HepG2 (cell line): ENCODE data around the gene KIF2C. TPM values are rescaled to one million over a fixed set of nuclear protein-coding genes. Genes with fewer than 3 reads are reported as not detected.

Source experiments
- CC2D1A ChIP-seq: sonication (generic); formaldehyde crosslinking; IDR thresholded peaks from 2 replicates; pipeline ENCODE4 v1.8.1; 2023; ENCODE audit warnings: mild to moderate bottlenecking, missing genetic modification reagents
- CREM ChIP-seq, 2 experiments: sonication (generic) in 1 of 2; formaldehyde crosslinking in 1 of 2; IDR thresholded peaks; 2 replicates each; pipeline versions ENCODE4 v1.4.0 to v1.6.1; 2016 to 2020; ENCODE audit warnings: antibody characterized with exemption in 1 of 2, mild to moderate bottlenecking in 1 of 2, missing genetic modification reagents in 1 of 2
- GATAD2A ChIP-seq: IDR thresholded peaks from 2 replicates; pipeline ENCODE4 v1.6.1; 2016
- HNF1B ChIP-seq: sonication (generic); formaldehyde crosslinking; IDR thresholded peaks from 2 replicates; pipeline ENCODE4 v1.5.1; 2020; ENCODE audit warnings: mild to moderate bottlenecking, moderate library complexity, missing genetic modification reagents
- HNRNPLL ChIP-seq: fragments of 200-400 bp; formaldehyde crosslinking; IDR thresholded peaks from 2 replicates; pipeline ENCODE4 v1.6.1; 2017; ENCODE audit warnings: mild to moderate bottlenecking, low read depth, low read length; ENCODE audit not compliant: poor library complexity, severe bottlenecking
- HOXA9 ChIP-seq: sonication (generic); formaldehyde crosslinking; IDR thresholded peaks from 2 replicates; pipeline ENCODE4 v1.8.1; 2022; ENCODE audit warnings: missing genetic modification reagents, mild to moderate bottlenecking, moderate library complexity, borderline replicate concordance
- IRF2 ChIP-seq: IDR thresholded peaks from 2 replicates; pipeline ENCODE4 v1.6.1; 2018; ENCODE audit warnings: missing genetic modification reagents, missing compliant biosample characterization
- POLR2G ChIP-seq: fragments of 200-400 bp; formaldehyde crosslinking; IDR thresholded peaks from 2 replicates; pipeline ENCODE4 v1.6.1; 2018; ENCODE audit warnings: mild to moderate bottlenecking, low read depth, low read length, moderate library complexity
- PTBP1 ChIP-seq: fragments of 200-400 bp; formaldehyde crosslinking; IDR thresholded peaks from 2 replicates; pipeline ENCODE4 v1.6.1; 2018; ENCODE audit warnings: low read length, low read depth; ENCODE audit not compliant: poor library complexity, severe bottlenecking
- RFX3 ChIP-seq: IDR thresholded peaks from 2 replicates; pipeline ENCODE4 v1.6.1; 2016; ENCODE audit warnings: missing biosample characterization, missing genetic modification reagents
- SMC3 ChIP-seq: IDR thresholded peaks from 2 replicates; pipeline ENCODE4 v1.6.1; 2011; ENCODE audit warnings: low read length, improper control_type of control experiment
- SNAPC4 ChIP-seq: sonication (generic); formaldehyde crosslinking; IDR thresholded peaks from 2 replicates; pipeline ENCODE4 v1.4.0; 2020; ENCODE audit warnings: mild to moderate bottlenecking, missing genetic modification reagents
- ZEB1 ChIP-seq: IDR thresholded peaks from 2 replicates; pipeline ENCODE4 v1.6.1; 2012; ENCODE audit warnings: mild to moderate bottlenecking, low read depth, inconsistent platforms; ENCODE audit not compliant: insufficient replicate concordance
- ZNF136 ChIP-seq: sonication (generic); formaldehyde crosslinking; IDR thresholded peaks from 2 replicates; pipeline ENCODE4 v1.8.1; 2022; ENCODE audit warnings: low read depth, mild to moderate bottlenecking, moderate library complexity, missing genetic modification reagents
- ZNF138 ChIP-seq: sonication (generic); formaldehyde crosslinking; IDR thresholded peaks from 2 replicates; pipeline ENCODE4 v1.5.0; 2020; ENCODE audit warnings: mild to moderate bottlenecking, low read depth, missing genetic modification reagents
- ZNF160 ChIP-seq: sonication (generic); formaldehyde crosslinking; IDR thresholded peaks from 2 replicates; pipeline ENCODE4 v1.8.0; 2022; ENCODE audit warnings: mild to moderate bottlenecking, inconsistent platforms, missing genetic modification reagents
- ZNF234 ChIP-seq: sonication (generic); formaldehyde crosslinking; conservative IDR thresholded peaks from 2 replicates; pipeline ENCODE4 v1.5.1; 2020; ENCODE audit warnings: mild to moderate bottlenecking, missing genetic modification reagents
- ZNF337 ChIP-seq: sonication (generic); formaldehyde crosslinking; IDR thresholded peaks from 2 replicates; pipeline ENCODE4 v1.5.1; 2020; ENCODE audit warnings: missing genetic modification reagents, low read depth, mild to moderate bottlenecking, borderline replicate concordance
- ZNF607 ChIP-seq: sonication (generic); formaldehyde crosslinking; IDR thresholded peaks from 2 replicates; pipeline ENCODE4 v1.5.1; 2020; ENCODE audit warnings: missing genetic modification reagents, mild to moderate bottlenecking, borderline replicate concordance
- ZNF792 ChIP-seq: IDR thresholded peaks from 2 replicates; pipeline ENCODE4 v1.6.1; 2016
- ZSCAN9 ChIP-seq: IDR thresholded peaks from 2 replicates; pipeline ENCODE4 v1.6.1; 2016; ENCODE audit warnings: borderline replicate concordance
- polyA plus RNA-seq, 8 experiments: library from polyadenylated mRNA; depleted of rRNA in 3 of 8; stranded (reverse) in 7 of 8; unstranded in 1 of 8; fragments of >200 nt; fragmentation: Illumina TruSeq in 4 of 8; extraction: Trizol in 4 of 8; gene quantifications; 2 replicates each; pipeline versions ENCODE4 v1.2.1 to v1.2.3, GENCODE V29; 2011 to 2016; ENCODE audit warnings: low read depth in 4 of 8, missing spikeins in 1 of 8, mixed read lengths in 1 of 8; ENCODE audit not compliant: insufficient read depth in 1 of 8
- total RNA-seq, 5 experiments: library from RNA; depleted of rRNA; stranded (reverse); fragments of >200 nt; fragmentation: Illumina TruSeq; extraction: Trizol; gene quantifications; 2 replicates each; pipeline ENCODE4 v1.2.3, GENCODE V29; 2016; ENCODE audit warnings: low read depth in 1 of 5
- TF ChIP-seq, protein P1 (sequence below): sonication (generic); formaldehyde crosslinking; IDR thresholded peaks from 2 replicates; pipeline ENCODE4 v1.4.0; 2020; ENCODE audit warnings: mild to moderate bottlenecking, missing genetic modification reagents

Gene KIF2C
- total and polyA plus RNA-seq, 2 of the 13 experiments (the other 11 are each of a cell fraction or from before 2014, with no cell fraction given), result 29.7 to 53.7 TPM

GRCh38 chr1:44784094-44785028 is 44.7 kb downstream of the KIF2C start (continued):
- TF ChIP-seq PTBP1 (no peak), GATAD2A (CRISPR knock-in tag) (peak; percentile 45; the same call in 1 of the 2 replicates), SNAPC4 (0 out of 2 replicates have a peak, but pooled peaks have one; percentile 23), ZNF607 (CRISPR knock-in tag) (0 out of 2 replicates have a peak, but pooled peaks have one; percentile 34), HOXA9 (peak; percentile 49; the same call in 1 of the 2 replicates), IRF2 (CRISPR knock-in tag) (peak; percentile 53; the same call in 1 of the 2 replicates), ZNF160 (CRISPR knock-in tag) (peak; percentile 64; the same call in 1 of the 2 replicates), ZNF337 (CRISPR knock-in tag) (peak; percentile 2; the same call in 1 of the 2 replicates), ZSCAN9 (CRISPR knock-in tag) (0 out of 2 replicates have a peak, but pooled peaks have one; percentile 36), ZNF138 (no peak), HNF1B (CRISPR knock-in tag) (no peak), ZEB1 (no peak), ZNF792 (CRISPR knock-in tag) (peak; percentile 29; the same call in 1 of the 2 replicates), HNRNPLL (peak; percentile 43), ZNF136 (CRISPR knock-in tag) (0 out of 2 replicates have a peak, but pooled peaks have one; percentile 43), ZNF234 (0 out of 2 replicates have a peak, but pooled peaks have one; percentile 33), SMC3 (no peak), RFX3 (CRISPR knock-in tag) (no peak), CREM (IDR thresholded peaks at IDR 0.05) (no peak), CREM (CRISPR knock-in tag; IDR thresholded peaks at IDR 0.05) (no peak), CC2D1A (CRISPR knock-in tag) (no peak), POLR2G (peak; percentile 72)
- TF ChIP-seq, protein P1, sequence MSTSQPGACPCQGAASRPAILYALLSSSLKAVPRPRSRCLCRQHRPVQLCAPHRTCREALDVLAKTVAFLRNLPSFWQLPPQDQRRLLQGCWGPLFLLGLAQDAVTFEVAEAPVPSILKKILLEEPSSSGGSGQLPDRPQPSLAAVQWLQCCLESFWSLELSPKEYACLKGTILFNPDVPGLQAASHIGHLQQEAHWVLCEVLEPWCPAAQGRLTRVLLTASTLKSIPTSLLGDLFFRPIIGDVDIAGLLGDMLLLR, result 0 out of 2 replicates have a peak, but pooled peaks have one; percentile 67
